CD4-positive, alpha-beta T cell treated with Interleukin-6 at 100 ng/mL for 8 hours (primary cell): ENCODE measurements around the gene LUM.
"Not testable (repeated sequence)": the region's sequence is repeated elsewhere in the genome, so short reads cannot be mapped to it uniquely, and the experiment has no call there.

Experiments
- DNase-seq: peaks from one replicate; pipeline ENCODE4 v3.0.0-alpha.2; 2020; ENCODE audit warnings: mixed read lengths, low spot score

Gene LUM

GRCh38 chr12:91109581-91110310, 1.5 kb downstream of the LUM start:
- DNase-seq = no peak

GRCh38 chr12:91109148-91109564, 2.1 kb downstream of the LUM start:
- no peak for DNase-seq

- no peak for DNase-seq
Measured at GRCh38 chr12:91108196-91108755, 3.0 kb downstream of the LUM start.

GRCh38 chr12:91106283-91106682, 5.0 kb downstream of the LUM start:
- DNase-seq = no peak

GRCh38 chr12:91105807-91106206, 5.5 kb downstream of the LUM start:
- DNase-seq = no peak

GRCh38 chr12:91104812-91105466, 6.4 kb downstream of the LUM start:
- DNase-seq = no peak

GRCh38 chr12:91103624-91104023, 7.7 kb downstream of the LUM start:
- no peak for DNase-seq

GRCh38 chr12:91103101-91103500, 8.2 kb downstream of the LUM start:
- no peak for DNase-seq

- no peak for DNase-seq
Measured at GRCh38 chr12:91100906-91101305, 10.4 kb downstream of the LUM start.

- DNase-seq = no peak
Measured at GRCh38 chr12:91099836-91100235, 11.5 kb downstream of the LUM start.

GRCh38 chr12:91099341-91099740, 12.0 kb downstream of the LUM start:
- DNase-seq = no peak

- no peak for DNase-seq
Measured at GRCh38 chr12:91098941-91099340, 12.4 kb downstream of the LUM start.

- no peak for DNase-seq
Measured at GRCh38 chr12:91098461-91098860, 12.8 kb downstream of the LUM start.

- DNase-seq = no peak
Measured at GRCh38 chr12:91094957-91095356, 16.3 kb downstream of the LUM start.

GRCh38 chr12:91094032-91094662, 17.1 kb downstream of the LUM start:
- no peak for DNase-seq

GRCh38 chr12:91093341-91093740, 18.0 kb downstream of the LUM start:
- DNase-seq = no peak

GRCh38 chr12:91091916-91092715, 19.2 kb downstream of the LUM start:
- no peak for DNase-seq

GRCh38 chr12:91089953-91090352, 21.3 kb downstream of the LUM start:
- DNase-seq = not testable (repeated sequence)

- DNase-seq = no peak
Measured at GRCh38 chr12:91080041-91080440, 31.3 kb downstream of the LUM start.

GRCh38 chr12:91078501-91078900, 32.8 kb downstream of the LUM start:
- no peak for DNase-seq

- no peak for DNase-seq
Measured at GRCh38 chr12:91077228-91077954, 33.9 kb downstream of the LUM start.
